ENCODE results near the gene HSF5.
"Not testable (repeated sequence)": the region's sequence is repeated elsewhere in the genome, so short reads cannot be mapped to it uniquely, and the experiment has no call there.

The HSF5 gene

DNA sequence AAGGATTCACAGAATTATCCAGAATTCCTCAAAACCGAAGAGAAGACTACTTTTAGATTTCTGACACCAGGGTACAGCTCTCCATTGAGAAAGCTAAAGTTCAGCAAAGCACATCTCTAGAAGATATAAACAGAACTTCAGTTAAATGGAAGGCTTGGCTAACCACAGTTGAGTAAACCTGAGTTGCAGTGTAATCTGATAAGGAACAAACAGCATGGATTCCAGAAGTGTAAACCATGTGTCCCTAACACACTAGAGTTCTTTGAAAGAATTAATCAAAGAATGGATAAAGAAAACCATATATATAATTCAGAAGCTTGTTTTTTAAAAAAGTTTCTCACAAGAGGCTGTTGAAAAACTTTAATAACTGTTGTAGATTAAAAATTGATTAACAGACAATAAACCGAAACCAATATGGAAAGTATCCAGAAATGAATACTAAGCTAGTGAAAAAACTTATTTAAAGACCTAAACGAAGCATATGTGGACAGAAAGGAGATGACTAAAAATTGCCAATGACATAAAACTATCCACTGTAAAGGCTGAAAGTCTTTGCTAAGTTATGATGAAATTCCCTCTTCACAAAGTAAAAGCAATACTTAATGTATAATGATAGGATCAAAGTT, 75.1 kb downstream of the HSF5 start:
- no peak for DNase-seq (ENCODE audit: low spot score)

DNA sequence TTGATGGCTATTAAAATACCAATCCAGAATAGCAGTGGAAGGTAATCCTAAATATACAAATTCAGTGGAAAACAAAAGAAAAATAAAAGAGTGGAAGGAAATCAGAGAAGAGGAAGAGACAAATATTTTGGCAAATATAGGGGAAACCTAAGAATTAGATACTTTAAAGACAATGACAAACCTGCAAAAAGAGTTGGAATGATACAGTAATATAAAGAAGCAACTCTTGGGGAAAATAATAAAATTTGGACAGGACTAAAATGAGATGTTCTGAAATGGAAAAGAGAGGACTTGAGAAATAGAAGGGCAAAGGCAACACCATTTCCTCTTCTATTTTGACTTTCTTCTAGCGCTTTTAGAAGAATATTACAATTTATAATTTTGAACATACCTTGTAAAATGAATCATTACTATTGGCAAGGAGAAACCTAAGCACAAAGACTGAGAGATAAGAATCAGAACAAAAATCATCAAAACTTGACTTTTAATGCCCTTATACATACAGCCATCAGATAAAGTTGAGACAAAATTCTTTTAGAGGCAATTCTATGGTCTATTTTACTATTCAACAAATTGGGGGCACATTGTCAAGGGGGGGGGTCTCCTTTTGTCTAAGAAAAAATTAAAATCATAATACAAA, 76.0 kb downstream of the HSF5 start:
- DNase-seq (ENCODE audit: low spot score): no peak

DNA sequence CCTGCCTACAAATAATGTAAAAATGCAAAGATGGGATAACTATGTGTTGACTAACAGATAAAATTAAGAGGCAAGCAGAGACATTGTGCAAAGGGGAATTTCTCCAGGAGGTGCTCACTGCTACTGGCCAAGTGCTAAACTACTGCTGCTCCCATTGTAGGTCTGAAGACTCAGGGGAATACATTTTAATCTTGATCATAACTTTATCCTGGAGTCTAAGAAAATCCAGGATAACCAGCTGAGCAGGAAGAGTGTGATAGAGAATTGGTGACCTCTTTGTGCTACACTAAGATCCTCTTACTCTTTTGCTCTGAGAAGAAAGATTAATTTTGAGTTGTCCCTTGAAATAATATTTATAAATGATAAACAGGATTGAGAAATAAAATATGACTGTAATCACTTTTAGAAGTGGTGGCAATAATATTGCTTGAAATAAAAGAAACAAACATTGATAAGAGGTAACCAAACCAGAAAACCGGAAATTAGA, 76.8 kb downstream of the HSF5 start:
- DNase-seq (ENCODE audit: low spot score): no peak

DNA sequence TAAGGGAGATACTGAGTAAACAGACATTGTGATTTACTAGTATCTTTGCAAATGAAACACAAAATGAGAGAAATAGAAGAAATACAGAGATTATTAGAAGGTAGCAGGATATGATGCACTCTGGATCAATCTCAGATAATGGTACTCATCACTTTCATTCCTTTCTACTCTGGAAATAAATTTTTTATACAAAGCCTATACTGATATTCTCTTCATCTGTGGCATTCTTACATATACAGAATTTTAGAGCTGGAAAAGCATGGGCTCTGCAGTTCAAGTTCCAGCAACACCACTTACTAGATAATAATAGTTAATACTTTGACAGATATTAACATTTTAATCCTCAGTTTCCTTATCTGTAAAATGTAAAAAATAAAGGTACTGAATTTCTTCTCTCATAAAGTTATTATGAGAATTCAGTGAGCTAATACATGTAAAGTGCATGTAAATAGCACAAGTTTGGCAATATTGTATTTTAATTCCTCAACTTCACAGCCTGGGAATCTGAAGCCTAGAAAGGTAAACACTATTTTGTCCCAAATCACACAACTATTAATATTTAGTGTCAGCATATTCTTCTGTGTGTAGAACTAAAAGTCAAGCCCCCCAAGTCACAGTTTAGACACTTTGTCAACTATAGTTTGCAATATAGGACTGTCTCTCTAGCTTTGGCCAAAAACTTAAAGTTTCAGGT, 77.3 kb downstream of the HSF5 start:
- DNase-seq (ENCODE audit: low spot score): no peak

DNA sequence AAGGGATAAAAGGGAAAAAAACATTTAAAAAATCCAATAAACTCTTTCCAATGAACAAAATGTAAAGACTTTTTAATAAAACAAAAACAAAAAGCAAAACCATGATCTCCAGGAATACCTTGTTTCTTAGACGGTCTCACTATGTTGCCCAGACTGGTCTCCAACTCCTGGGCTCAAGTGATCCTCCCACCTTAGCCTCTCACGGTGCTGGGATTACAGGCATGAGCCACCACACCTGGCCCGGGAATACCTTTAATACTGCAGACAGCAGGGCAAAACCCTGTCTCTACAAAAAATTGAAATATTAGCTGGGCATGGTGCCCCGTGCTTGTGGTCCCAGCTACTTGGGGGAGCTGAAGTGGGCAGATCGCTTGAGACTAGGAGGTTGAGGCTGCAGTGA, 78.8 kb downstream of the HSF5 start:
- DNase-seq (ENCODE audit: low spot score): no peak

DNA sequence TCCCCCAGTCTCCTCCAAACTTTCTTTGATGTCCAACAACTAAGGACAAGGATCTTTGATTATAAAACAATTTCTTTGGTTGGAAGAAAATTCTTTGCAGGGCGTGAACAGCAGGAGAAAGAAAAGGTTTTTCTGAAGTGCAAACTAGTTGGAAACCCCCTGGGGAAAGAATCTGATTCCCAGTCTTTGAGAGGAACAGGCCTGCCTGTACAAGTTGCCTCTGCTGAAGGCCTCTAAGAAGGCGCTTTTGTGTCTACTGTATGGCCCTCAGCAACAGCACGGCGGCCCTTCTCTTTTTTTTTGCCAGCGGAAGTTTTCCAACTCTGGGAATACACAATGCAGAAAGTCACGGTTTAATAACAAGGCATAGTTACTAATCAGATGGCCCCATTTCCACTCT, 84.9 kb downstream of the HSF5 start:
- no peak for DNase-seq (ENCODE audit: low spot score)

DNA sequence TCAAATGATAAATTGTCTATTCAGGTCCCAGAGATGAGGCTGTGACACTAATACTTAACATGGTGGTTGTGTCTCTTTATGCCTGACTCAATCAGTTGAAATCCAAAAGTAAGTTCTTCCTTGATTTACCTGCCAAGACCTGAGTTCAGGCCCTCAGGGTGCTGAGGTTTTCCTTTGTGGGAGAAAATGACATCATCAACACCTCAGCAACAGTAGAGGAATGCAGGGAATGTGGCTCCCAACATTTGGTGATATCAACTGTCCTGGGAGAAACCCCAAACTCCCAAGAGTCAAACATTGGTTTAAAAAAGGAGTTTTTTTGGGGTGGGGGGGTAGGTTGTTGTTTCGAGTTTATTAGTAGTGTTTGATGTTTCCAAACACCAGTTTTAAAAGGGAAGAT, 85.5 kb downstream of the HSF5 start:
- no peak for DNase-seq (ENCODE audit: low spot score)

DNA sequence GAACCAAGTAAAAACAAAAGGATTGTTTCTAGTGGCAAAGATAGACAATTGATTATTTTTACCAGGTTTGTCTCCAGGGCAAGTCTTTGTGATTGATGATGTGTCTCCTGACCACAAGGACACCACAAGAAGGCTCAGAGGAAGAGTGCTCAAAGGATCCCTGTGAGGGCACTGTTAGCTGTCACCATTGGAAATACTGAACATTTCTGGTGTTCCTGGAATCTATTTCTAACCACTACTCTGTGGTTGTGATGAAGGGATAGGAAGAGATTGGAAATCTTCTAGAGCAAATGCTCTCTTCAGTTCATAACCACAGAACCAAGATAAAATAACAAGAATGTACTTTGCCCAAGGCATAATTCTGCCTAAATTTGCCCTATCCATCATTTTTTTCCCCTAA, 86.2 kb downstream of the HSF5 start:
- DNase-seq (ENCODE audit: low spot score): no peak

DNA sequence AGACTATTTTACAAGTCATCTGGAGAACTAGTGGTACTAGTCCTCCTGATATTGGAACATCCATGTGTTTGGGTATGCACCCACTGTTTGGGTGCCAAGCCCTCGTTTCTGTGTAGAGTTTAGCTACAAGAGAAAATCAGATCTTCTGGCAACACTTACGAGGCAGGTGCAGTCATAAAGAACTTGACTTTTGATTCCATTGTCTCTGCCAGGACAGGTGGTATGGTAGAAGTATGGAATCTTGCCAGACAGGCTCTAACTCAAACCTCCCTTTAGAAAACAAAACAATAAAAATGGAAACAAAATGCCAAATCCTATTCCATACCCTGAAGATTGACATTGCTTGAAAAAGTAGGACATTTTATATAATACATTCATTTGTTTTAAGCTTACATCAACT, 86.9 kb downstream of the HSF5 start:
- no peak for DNase-seq (ENCODE audit: low spot score)

DNA sequence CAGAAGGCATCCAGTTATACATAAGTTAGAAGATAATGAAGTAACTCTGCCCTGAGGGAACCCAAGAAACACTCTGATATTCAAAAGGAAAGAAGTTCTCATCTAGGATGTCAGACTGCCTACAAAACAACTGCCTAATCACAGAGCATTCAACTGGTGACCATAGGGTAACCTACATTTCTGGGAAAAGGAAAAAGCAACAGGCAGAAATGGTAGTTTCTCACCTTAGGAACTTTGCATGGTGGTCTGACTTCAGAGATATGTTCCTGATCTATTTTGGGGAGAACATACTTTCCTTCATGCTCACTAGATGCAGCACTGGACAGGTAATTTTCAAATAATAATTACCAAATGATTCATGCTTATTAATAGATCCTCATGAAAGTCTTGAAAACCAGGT, 87.4 kb downstream of the HSF5 start:
- no peak for DNase-seq (ENCODE audit: low spot score)

DNA sequence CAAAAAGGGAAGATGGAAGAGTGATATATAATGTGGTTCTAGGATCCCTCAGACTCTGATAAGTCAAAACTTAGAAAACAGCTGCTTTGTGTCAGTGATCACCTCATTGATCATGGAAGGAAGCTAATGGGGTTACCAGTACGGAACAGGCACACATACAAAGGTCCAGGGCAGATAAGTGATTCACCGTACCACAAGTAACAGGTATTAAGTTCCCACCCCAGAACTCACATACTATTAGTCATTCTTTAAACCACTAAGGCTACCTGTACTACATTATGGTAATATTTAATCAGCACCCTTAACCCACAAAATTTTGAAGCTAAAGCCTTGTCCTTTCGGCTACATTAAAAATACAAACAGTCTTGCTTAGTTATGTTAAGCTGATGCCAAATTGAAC, 88.2 kb downstream of the HSF5 start:
- DNase-seq (ENCODE audit: low spot score): no peak

DNA sequence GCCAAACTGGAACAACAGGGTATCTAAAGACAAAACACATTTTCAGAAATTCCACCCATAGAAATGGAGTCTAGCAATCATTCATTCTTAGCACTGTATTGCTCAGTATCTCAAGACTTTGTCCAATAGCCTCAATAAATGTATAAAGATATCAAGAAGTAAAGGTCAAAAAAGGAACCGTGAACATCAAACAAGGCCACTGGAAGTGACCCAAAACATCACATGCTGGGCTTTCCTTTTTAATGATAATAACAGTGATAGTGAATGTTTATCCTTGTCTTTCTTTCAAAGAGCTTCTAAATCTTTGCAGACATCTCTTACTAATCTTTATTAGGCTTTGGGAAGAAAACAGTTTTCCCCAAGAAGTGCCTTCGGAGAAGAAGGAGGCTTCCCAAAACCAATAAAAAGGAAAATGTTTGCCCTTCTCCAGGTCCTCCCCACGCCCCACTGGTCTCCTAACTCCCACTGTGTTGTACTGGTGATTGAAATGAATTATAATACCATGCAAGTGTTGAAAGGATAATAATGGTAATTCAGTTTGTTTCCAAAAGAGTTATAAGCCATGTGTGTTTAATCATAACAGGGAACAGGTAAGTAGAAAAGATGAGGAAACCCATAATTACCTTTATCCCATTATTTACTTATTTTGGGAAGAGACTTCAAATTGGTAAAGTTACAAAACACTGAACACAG, 89.5 kb downstream of the HSF5 start:
- DNase-seq (ENCODE audit: low spot score): no peak

DNA sequence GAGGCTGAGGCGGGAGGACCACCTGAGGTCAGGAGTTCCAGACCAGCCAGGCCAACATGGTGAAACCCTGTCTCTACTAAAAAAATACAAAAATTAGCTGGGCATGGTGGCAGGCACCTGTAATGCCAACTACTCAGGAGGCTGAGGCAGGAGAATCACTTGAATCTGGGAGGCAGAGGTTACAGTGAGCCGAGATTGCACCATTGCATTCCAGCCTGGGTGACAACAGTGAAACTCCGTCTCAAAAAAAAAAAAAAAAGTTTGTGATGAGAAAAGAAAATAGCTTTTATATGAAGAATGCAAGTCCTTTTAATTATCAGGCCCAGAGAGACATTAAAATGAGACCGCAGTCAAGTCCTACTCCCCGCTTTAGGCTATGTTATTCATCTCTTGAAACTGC, 90.8 kb downstream of the HSF5 start:
- not testable (repeated sequence) for DNase-seq (ENCODE audit: low spot score)

DNA sequence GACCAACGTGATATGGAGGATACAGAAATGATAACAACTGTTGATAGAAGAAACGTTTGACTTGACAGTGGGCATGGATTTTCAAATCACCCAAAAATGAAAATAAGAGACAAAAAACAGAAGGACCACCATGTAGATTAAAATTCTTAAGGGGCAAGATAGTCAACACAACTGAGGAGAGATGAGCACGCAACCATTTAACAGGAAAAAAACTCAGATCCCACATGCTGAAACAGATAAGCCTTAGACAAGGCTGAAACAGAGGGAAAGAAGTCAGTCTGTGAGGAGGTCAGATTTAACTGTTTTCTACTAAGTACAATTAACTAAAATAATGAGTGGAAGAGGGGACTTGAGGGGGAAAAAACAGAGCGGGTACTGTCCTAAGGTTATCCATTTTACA, 92.0 kb downstream of the HSF5 start:
- DNase-seq (ENCODE audit: low spot score): no peak

DNA sequence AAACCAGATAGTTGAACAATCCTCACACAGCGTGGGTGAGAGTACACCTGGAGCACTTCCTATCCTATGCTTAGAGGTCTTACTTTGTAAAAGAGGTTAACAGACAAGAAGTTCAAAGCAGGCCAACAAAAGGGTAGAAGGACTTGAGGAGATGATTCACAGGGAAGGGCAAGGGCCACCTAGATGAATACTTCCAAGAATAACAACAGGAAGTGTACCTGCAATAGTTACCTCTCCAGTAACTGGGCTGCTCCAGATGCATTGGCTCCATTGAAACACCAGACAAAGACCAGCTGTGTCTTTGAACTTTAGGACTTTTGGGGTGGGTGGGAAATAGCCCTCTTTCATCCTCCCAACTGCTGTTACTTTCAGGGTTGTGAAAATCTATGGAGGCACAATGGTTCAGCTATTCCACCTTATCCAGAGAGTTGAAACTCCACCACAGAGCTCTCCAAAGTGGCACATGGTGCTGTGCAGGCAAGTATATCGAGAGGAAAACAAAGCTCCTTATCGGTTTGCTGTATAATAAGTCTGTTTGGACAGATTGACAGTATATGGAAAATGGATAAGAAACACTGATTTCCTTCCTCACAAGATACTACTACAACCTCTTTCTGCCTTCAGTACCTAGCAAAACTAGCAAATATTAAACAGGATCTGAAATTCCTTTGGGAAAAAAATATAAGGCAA, 93.5 kb downstream of the HSF5 start:
- no peak for DNase-seq (ENCODE audit: low spot score)

DNA sequence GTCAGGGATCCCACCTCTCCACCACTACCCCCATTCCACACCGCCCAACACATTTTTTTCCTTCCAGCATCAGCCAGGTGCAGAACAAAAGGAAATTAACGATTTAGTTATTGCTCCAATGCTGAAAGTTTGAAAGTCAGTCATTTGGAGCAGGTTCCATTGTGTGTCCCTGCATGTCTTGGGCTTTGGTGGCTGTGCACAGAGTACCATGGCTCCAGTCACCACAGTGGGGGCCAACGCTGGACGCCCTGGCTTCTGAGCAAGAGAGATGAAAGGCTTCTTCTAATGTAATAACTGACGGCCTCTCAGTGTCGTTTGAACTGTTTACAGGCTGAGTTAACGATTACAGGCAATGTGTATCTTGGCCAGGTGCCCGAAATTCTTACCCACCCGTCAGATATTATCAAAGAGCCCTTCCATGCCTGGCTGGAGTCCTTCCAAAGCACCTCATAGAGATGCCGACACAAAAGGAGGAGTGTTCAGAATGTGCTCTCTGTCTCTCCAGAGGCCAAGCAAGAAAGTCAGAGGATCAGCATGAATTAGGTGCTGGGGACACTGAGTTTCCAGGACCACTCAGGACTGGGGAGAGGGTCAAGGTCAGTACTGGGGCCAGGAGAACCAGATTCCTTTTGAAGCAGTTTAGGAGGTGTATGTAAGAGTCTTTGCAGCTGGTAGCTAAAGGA, 96.8 kb downstream of the HSF5 start:
- DNase-seq (ENCODE audit: low spot score): peak; percentile 70

DNA sequence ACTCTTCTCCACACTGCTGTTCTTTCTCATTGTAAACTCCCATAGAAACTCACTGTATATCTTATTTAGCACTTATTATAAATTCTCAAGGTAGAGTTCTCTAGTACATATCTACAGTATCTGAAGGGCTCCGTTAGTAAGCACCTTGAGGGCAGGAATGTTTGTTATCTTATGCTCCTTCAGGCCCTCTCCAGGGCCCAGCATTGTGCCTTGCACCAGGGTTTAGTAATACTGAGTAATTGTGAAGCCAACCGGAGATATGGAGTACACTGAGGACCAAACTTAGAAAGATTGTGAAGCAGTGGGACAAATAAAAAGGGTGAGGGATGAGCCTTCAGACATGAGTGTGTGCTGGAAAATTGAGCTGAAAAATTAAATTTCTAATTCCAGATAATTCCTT, 97.3 kb downstream of the HSF5 start:
- DNase-seq (ENCODE audit: low spot score): no peak

DNA sequence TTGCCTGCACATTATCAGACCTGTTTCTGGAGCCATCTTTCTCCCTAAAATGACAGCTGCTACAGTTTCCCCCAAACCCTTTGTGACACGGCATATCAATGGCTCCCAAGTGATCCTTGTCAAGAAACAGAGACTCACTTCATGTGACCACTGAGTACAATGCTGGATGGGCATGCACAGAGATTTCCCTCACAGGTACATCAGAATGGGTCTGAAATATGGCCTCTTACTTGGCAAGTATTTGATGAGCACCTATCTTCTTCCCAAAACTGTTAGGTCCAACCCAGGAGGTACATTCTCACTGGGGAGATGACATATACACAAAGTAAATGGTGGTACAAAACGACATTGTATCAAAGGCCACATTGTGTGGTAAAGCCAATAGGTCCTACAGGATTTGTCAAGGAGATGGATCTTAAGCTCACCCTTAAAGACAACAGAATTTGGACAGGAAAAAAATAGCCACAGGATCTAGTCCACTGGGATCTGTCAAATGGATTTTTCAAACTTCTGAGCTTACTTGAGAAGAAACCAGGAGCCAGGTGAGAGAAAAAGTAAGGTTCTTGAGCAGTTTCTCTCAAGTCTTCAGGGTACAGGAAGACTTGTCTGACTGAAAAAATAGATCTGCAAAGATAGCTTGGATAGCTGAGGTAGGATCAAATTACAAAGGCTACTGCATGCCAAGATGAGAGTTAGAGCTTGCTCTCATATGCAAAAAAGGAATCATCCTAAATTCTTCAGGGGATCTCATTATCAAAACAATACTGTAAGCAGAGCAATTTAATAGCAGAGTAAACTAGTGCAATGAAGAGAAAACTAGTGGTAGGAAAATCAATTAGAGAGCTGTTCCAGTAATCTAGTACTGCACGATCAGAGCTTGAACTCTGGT, 99.7 kb downstream of the HSF5 start:
- no peak for DNase-seq (ENCODE audit: low spot score)

DNA sequence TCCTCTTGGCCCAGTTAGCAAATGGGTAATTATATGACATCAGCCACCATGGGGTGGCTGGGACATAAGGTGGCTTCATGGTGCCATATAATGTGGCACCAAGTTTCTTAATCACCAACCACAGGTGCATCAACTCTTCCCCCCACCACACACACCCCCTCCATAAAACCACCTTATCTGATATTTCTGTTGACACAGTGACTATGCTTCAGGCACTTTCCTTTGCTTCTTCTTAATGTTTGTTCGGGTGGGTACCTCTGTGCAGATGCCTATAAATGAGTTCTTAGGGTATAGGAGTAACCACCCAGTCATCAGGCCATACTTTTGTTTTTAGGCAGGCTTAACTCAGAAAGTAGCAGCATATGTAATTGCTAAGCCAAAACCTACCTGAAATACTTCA, 100.4 kb downstream of the HSF5 start:
- peak; percentile 32 for DNase-seq (ENCODE audit: low spot score)

DNA sequence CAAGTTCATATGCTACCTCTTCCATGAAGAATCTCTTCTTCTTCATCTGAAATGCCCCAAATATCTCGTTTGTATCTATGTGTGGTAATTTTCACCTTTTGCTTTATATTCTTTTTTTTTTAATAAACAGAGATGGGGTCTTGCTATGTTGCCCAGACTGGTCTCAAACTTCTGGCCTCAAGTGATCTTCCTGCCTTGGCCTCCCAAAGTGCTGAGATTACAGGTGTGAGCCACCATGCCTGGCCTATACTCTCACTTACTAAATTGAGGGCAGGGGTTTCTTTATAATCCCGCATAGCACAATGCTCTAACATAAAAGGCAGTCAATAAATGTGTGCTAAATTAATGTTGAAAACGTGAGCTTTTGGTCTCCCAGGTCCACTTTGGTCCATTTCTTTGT, 101.5 kb downstream of the HSF5 start:
- DNase-seq (ENCODE audit: low spot score): no peak
